Measurements from ENCODE around the gene ANKRD28.
A peak's percentile ranks its signal among the peaks of the same experiment; 100 is the strongest.

ANKRD28 gene

GRCh38 chr3:15682561-15683185 is 115.1 kb downstream of the ANKRD28 start:
- ChIA-PET CTCF (interaction anchor here (0.8 to 1.5 kb wide), 2 partner anchors 13 to 52 kb away, joined by 3 read pairs; no protein-coding TSS in a partner anchor), POLR2A (no interaction called here)

DNA sequence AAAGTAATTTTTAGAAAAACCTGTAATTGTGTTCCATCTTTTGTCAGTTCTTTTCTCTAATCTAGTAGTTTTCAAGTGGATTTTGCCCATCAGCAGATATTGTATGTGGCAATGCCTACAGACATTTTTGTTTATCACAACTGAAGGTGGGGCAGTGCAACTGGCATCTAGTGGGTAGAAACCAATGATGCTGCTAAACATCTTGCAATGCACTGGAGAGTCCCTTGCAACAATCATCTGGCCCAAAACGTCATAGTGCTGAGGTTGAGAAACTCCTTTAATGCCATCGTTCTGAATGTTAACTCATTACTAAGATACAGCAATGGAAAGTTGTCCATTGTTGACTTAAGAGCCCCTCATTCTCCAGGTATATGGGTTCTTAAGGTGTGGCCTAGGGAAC is 116.1 kb downstream of the ANKRD28 start:
- ChIA-PET CTCF (interaction anchor here (1.5 kb wide), 1 partner anchor 12 kb away, joined by 3 read pairs; no protein-coding TSS in a partner anchor), POLR2A (no interaction called here)
- no peak for DNase-seq (ENCODE audit: low read depth, low spot score)
- no peak overlapping the region for H3K4me3 ChIP-seq (ENCODE audit: low read depth, low read length)
- TF ChIP-seq, protein P1, sequence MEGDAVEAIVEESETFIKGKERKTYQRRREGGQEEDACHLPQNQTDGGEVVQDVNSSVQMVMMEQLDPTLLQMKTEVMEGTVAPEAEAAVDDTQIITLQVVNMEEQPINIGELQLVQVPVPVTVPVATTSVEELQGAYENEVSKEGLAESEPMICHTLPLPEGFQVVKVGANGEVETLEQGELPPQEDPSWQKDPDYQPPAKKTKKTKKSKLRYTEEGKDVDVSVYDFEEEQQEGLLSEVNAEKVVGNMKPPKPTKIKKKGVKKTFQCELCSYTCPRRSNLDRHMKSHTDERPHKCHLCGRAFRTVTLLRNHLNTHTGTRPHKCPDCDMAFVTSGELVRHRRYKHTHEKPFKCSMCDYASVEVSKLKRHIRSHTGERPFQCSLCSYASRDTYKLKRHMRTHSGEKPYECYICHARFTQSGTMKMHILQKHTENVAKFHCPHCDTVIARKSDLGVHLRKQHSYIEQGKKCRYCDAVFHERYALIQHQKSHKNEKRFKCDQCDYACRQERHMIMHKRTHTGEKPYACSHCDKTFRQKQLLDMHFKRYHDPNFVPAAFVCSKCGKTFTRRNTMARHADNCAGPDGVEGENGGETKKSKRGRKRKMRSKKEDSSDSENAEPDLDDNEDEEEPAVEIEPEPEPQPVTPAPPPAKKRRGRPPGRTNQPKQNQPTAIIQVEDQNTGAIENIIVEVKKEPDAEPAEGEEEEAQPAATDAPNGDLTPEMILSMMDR (IDR thresholded peaks at IDR 0.05; ENCODE audit: insufficient read depth, low read length, missing control alignments) = no peak

More at GRCh38 chr3:15682561-15683185, 115.1 kb downstream of the ANKRD28 start:
- no peak overlapping the region for H3K4me3 ChIP-seq (ENCODE audit: low read depth, low read length)
- TF ChIP-seq, protein P1 (IDR thresholded peaks at IDR 0.05; ENCODE audit: insufficient read depth, low read length, missing control alignments) = no peak
- DNase-seq (ENCODE audit: low read depth, low spot score) = peak; percentile 45

DNA sequence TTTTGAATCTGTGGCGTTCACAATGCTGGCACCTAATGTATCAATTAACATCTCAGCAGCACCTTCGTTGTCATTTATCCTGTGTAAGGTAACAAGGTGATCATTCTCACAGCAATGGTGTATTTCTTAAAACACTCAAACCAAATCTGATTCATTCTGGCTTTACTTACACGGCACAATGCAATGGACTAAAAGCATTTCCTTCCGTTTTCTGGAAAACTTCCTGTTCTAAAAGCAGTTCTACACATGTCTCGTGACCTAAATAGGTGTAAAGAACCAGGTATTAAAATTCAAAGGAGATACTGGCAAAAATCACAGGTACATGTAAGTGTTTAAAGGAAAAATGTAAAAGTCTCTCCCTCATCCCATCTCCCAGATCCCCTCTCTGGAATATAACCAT is 118.5 kb downstream of the ANKRD28 start:
- H3K4me3 ChIP-seq (ENCODE audit: low read depth, low read length) = no peak overlapping the region
- POLR2A ChIA-PET = no interaction called here
- no peak for DNase-seq (ENCODE audit: low read depth, low spot score)
- TF ChIP-seq, protein P1 (IDR thresholded peaks at IDR 0.05; ENCODE audit: insufficient read depth, low read length, missing control alignments) = no peak
- CTCF ChIA-PET = no interaction called here

- TF ChIP-seq, protein P1 (IDR thresholded peaks at IDR 0.05; ENCODE audit: insufficient read depth, low read length, missing control alignments) = no peak
- H3K4me3 ChIP-seq (ENCODE audit: low read depth, low read length) = no peak overlapping the region
- no peak for DNase-seq (ENCODE audit: low read depth, low spot score)
- ChIA-PET POLR2A (no interaction called here), CTCF (interaction anchor here (1.2 kb wide), 1 partner anchor 46 kb away, joined by 3 read pairs; no protein-coding TSS in a partner anchor)
These were observed 121.5 kb downstream of the ANKRD28 start for GRCh38 chr3:15676259-15676658.

DNA sequence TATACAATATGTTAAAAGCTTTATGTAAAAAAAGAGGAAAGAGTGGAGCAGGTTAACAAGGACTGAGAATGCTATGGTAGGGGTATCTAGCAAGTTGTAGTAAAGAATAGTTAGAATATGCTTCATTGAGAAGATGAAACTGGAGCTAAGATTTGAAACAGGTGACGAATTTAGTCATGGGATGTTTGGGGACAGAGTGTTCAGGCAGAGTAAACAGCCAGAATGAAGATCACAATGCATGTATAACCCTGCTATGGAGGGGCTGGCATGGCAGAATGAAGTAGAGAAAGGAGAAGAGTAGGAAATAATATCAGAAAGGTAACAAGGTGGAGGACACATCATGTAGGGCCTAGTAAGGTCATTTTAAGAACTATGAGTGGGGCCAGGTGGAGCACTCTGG is 124.2 kb downstream of the ANKRD28 start:
- POLR2A ChIA-PET = interaction anchor here (0.6 to 1.1 kb wide), 2 partner anchors 26 to 43 kb away, joined by 3 to 4 read pairs; no protein-coding TSS in a partner anchor

DNA sequence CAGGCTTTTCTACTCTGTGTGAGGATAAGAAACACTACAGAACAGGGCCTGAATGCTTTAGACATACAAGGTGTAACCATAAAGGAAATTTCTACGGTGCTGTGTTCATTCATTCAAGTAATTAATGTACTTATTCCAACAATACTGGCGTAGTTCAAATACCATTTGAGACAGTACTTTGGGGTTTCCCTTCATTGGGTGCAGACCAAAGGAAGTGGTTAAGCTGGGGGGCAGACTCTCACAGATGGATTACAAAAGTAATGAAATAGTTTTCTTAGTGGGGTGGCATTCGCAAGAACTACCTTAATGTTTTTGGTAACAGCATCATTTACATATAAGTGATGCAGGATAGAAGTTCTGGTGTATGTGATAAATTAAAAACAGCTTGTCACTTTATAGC is 130.3 kb downstream of the ANKRD28 start:
- H3K4me3 ChIP-seq (ENCODE audit: low read depth, low read length) = no peak overlapping the region
- TF ChIP-seq, protein P1 (IDR thresholded peaks at IDR 0.05; ENCODE audit: insufficient read depth, low read length, missing control alignments) = no peak
- CTCF ChIA-PET = no interaction called here
- POLR2A ChIA-PET = no interaction called here
- no peak for DNase-seq (ENCODE audit: low read depth, low spot score)

More for the DNA sequence above, 124.2 kb downstream of the ANKRD28 start:
- no peak for DNase-seq (ENCODE audit: low read depth, low spot score)
- TF ChIP-seq, protein P1 (IDR thresholded peaks at IDR 0.05; ENCODE audit: insufficient read depth, low read length, missing control alignments) = no peak
- H3K4me3 ChIP-seq (ENCODE audit: low read depth, low read length) = no peak overlapping the region
- CTCF ChIA-PET = interaction anchor here (0.8 to 2.3 kb wide), 3 partner anchors 16 to 138 kb away, joined by 3 to 7 read pairs (median 3); no protein-coding TSS in a partner anchor

Data from AG04449 (cell line).